Activated CD8-positive, alpha-beta memory T cell treated with anti-CD3 and anti-CD28 coated beads for 1 hour (primary cell): ENCODE measurements around the gene APP.

Source experiments
- DNase-seq, 2 donors: peaks; one replicate each; pipeline ENCODE4 v3.0.0-alpha.2; 2020; ENCODE audit warnings: low read depth in 1 of 2; ENCODE audit errors: extremely low read depth in 1 of 2

Gene APP

GRCh38 chr21:25916226-25916625, 254.3 kb downstream of the APP start:
- no peak for DNase-seq

- DNase-seq = no peak
Measured at GRCh38 chr21:25913479-25913878, 257.1 kb downstream of the APP start.

GRCh38 chr21:25912402-25912746, 258.2 kb downstream of the APP start:
- no peak for DNase-seq

- no peak for DNase-seq
Measured at GRCh38 chr21:25911730-25912401, 258.7 kb downstream of the APP start.

- no peak for DNase-seq
Measured at GRCh38 chr21:25910809-25911208, 259.8 kb downstream of the APP start.

- no peak for DNase-seq
Measured at GRCh38 chr21:25909341-25909740, 261.2 kb downstream of the APP start.

- DNase-seq = no peak
Measured at GRCh38 chr21:25908495-25908894, 262.1 kb downstream of the APP start.

GRCh38 chr21:25907573-25908275, 262.8 kb downstream of the APP start:
- DNase-seq = no peak

- DNase-seq = no peak
Measured at GRCh38 chr21:25906587-25906986, 264.0 kb downstream of the APP start.

- DNase-seq = no peak
Measured at GRCh38 chr21:25905126-25905525, 265.4 kb downstream of the APP start.

- DNase-seq = no peak
Measured at GRCh38 chr21:25904044-25904695, 266.4 kb downstream of the APP start.

- DNase-seq = no peak
Measured at GRCh38 chr21:25903607-25904006, 267.0 kb downstream of the APP start.

GRCh38 chr21:25901330-25901979, 269.1 kb downstream of the APP start:
- DNase-seq = no peak

- no peak for DNase-seq
Measured at GRCh38 chr21:25898671-25899070, 271.9 kb downstream of the APP start.

GRCh38 chr21:25897383-25897782, 273.2 kb downstream of the APP start:
- DNase-seq = no peak

GRCh38 chr21:25896501-25897056, 274.0 kb downstream of the APP start:
- DNase-seq = no peak

GRCh38 chr21:25895565-25896205, 274.9 kb downstream of the APP start:
- DNase-seq = no peak

GRCh38 chr21:25893191-25893590, 277.4 kb downstream of the APP start:
- no peak for DNase-seq

GRCh38 chr21:25891596-25891995, 279.0 kb downstream of the APP start:
- no peak for DNase-seq

GRCh38 chr21:25890001-25890400, 280.6 kb downstream of the APP start:
- DNase-seq = no peak

GRCh38 chr21:25888711-25889110, 281.9 kb downstream of the APP start:
- DNase-seq = no peak
